HG03521 (cell line): Measurements from ENCODE around the gene DENND1A.
"Not testable (repeated sequence)": the region's sequence is repeated elsewhere in the genome, so short reads cannot be mapped to it uniquely, and the experiment has no call there.

ENCODE experiments used
- ATAC-seq: cut with Tn5 transposase; IDR thresholded peaks from one replicate; pipeline ENCODE4 v1.9.1; 2021; ENCODE audit warnings: mild to moderate bottlenecking, moderate library complexity; ENCODE audit not compliant: unreplicated experiment

DENND1A gene

DNA sequence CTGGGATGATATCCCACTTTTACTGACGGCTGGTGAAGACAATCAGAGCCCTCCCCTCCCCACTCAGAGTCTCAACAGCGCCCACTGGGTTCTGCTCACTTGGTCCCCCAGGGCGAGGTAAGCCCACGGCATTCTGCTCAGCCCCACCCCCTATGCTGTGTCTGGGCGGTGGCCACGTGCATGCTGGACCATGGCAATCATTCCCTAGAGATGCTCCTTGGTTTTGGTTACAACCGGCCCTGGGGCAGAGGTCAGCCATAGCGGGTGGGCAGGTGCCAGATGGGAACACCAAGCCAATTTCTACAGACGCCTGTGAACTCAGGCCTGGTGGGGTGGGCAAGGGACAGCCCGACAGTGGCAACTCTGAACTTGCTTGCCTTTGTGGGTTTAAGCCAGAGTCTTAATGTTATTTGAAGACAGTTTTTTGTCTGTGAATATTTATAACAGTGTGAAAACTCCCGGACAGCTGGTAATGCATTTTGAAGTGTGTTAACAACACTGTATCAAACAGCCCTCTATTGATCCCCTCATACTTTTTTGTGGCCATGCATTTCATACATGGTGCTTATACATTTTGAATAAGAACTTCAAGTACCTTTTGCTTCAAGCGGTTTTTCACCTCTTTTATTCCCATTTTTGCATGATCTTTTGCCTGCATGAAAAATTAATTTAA lies 479.7 kb downstream of the DENND1A start:
- ATAC-seq: no peak

- ATAC-seq: no peak
Measured at GRCh38 chr9:123447934-123448646, 481.8 kb downstream of the DENND1A start.

GRCh38 chr9:123445981-123446610 lies 483.8 kb downstream of the DENND1A start:
- ATAC-seq: no peak

GRCh38 chr9:123445116-123445515 lies 484.8 kb downstream of the DENND1A start:
- ATAC-seq: no peak

- no peak for ATAC-seq
Measured at GRCh38 chr9:123441769-123442168, 488.2 kb downstream of the DENND1A start.

DNA sequence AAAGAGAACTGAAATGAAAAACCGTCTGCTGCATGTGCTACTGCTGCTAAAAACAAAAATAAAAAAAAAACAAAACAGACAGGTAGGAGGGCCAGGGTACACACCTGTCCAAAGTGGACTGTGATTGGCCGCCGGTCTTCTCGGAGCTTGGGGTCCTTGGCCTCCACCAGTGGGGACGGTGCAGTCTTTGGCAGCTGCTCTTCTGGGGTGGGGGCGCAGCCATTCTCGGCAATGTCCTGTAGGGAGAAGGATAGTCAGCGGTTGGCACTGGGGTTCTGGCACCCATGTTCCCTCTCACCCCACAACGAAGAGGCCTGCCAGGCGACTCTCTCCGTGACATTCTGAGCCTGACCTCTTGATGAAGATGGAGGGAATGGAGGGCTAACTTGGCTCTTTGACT lies 489.7 kb downstream of the DENND1A start:
- no peak for ATAC-seq

DNA sequence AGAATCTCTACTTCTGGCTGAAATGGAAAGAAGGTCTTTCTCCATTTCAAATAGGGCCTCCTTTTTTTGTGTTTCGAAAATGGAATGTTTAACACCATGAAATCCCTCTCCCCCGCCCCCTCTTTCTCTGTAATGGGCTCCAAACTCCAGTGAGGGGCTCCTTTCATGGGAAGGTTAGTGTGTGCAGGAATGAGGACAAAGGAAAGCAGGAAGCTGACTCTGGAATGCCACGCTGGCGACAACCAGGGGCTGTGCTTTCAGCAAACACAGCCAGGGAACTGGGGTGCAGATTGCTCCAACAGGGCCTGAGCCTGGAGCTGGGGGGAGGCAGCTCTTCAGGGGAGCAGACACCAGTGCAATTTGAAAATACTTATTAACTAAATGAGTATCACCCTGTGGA lies 491.1 kb downstream of the DENND1A start:
- ATAC-seq: no peak

DNA sequence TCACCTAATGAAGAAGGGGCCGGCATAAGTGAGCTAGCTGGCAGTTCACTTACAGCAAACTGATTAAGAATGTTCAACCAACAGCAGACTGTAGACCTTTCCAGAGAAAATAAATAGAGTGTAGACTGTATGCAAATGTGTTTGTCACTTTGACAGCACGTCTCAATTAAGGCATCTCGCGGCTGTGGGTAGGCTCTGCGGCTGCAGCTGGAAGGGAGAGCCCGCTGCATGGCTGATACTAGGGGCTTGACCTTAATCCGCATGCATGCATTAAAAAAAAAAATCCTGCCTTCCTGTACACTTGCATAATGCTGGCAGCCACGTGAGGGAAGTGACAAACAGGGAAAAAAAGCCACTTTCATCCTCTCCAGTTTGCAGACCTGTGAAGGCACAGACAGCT lies 491.6 kb downstream of the DENND1A start:
- no peak for ATAC-seq

DNA sequence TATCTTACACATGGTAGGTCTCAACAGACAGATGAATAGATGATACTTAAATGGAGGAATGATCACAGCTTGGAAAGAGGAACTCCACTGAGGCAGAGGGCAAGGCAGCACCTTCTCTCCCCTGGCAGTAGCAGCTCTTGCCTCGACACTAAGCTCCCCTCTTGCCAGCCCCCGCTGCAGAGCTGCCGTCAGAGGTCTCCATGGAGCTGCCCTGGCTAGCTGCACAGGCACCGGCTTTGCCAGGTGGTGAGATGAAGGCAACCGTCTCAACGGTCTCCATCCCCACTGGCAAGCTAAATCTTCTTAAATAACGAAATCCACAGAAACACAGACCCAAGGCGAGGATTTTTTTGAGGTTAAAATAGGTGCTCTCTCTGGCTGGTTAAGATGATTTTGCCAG lies 492.7 kb downstream of the DENND1A start:
- ATAC-seq: no peak

GRCh38 chr9:123435471-123435870 lies 494.5 kb downstream of the DENND1A start:
- no peak for ATAC-seq

DNA sequence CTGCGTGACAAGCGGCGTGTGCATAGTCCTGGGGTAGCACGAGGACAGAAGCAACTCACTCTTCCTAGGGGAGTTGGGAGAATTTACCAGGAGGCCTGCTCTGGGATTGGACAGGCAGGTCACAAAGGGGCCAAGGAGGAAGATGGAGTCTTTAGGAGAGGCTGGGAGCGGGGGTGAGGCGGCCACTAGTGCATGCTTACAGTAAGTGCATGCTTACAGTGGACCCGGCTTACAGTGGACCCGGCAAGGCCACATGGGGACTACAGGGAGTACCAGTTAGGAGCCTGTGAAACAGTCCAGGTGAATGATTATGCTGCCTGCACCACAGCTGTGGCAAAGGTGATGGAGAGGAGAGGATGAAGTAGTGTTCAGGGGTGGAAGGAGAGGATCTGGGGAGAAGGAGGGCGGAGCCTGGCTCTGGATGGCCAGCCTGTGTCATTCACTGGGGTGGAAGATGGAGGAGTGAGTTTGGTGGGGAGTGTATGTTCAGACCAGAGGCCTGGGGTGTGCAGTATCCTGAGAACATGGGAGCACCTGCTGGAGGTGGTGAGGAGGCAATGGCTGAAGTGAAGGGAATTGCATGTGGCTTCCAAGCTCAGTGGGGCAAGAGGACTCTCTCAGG lies 495.2 kb downstream of the DENND1A start:
- no peak for ATAC-seq

GRCh38 chr9:123432331-123433236 lies 497.3 kb downstream of the DENND1A start:
- no peak for ATAC-seq

DNA sequence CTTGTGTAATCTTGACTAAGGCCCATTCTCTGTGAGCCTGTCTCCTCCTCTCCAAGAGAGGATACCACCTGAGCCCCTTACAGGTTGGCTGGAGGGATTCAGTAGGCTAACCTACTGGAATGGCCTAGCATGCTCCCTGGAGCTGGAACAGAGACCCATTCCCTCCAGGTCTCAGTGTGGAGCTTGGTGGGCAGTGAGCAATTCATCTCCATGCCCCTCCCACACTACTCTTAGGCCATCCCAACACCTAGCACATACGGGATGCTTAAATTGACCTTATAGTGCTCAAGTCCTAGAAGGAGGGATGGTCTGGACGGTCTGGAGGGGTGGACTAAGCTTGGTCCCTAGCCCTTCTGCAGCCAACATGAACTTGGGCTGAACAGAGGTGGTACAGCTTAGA lies 498.3 kb downstream of the DENND1A start:
- ATAC-seq: no peak

- ATAC-seq: not testable (repeated sequence)
Measured at GRCh38 chr9:123428450-123428849, 501.5 kb downstream of the DENND1A start.

GRCh38 chr9:123426406-123426805 lies 503.5 kb downstream of the DENND1A start:
- no peak for ATAC-seq

- ATAC-seq: no peak
Measured at GRCh38 chr9:123425836-123426365, 504.0 kb downstream of the DENND1A start.

- ATAC-seq: no peak
Measured at GRCh38 chr9:123425261-123425821, 504.6 kb downstream of the DENND1A start.

DNA sequence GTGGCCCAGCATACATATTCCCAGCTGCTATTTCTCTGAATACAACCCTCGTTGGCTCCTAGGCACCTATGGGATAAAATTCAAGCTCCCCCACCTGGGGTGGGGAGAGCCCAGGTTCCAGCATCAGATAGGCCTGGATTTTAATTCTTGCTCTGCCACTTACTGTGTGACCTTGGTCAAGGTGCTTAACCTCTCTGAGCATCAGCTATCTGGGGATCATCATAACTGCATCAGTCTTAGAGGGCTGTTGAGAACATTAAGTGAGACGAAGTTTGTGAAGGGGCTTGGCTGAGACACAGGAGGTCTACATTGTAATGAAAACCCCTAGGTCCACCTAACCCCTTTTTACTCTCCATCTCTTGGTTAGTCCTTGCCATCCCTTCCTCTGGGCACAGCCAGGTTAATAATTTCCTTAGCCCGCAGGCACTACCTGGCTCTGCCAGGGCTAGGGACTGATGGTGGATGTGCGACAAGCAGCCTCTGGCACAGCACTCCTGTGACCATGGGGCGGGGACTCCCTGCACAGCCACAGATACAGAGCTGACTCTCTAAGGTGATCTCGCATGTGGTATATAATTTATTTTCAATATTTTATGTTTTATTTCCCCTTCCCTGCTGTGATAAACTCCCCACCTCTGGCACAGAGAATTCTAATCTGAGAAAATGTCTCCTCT lies 505.2 kb downstream of the DENND1A start:
- no peak for ATAC-seq

- ATAC-seq: no peak
Measured at GRCh38 chr9:123424131-123424530, 505.8 kb downstream of the DENND1A start.

DNA sequence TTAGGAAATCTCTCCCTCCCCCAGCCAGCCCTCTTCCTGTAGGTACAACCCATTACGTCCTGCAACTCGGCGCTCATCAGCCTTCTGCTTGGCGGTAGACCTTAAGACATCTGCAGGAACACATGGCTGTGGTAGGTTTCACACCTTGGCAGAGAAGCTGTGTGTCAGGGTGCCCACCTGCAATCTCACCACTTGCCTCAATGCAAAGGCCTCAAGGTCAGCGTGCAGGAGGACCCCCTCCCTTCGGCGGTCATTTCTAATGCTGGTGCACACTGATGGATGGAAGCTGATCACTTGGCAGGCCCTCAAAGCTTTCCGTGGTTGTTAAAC lies 506.6 kb downstream of the DENND1A start:
- no peak for ATAC-seq
